Trophoblast cell (in vitro differentiated cells and primary cell): ENCODE measurements around the gene CCDC80.

ENCODE experiments used
- DNase-seq, 2 donors: peaks; one replicate each; pipeline ENCODE4 v3.0.0-alpha.2; 2016
- H2AFZ ChIP-seq: 2 replicates; pipeline ENCODE4 v1.6.1; 2013; ENCODE audit warnings: low read length, moderate library complexity, mild to moderate bottlenecking; ENCODE audit not compliant: insufficient read depth, poor library complexity
- H2AK5ac ChIP-seq: 2 replicates; pipeline ENCODE4 v1.6.1; 2013; ENCODE audit warnings: mild to moderate bottlenecking, low read length
- H2BK120ac ChIP-seq: 2 replicates; pipeline ENCODE4 v1.6.1; 2013; ENCODE audit warnings: low read length, mild to moderate bottlenecking, moderate library complexity; ENCODE audit not compliant: insufficient read depth, poor library complexity
- H2BK12ac ChIP-seq: 2 replicates; pipeline ENCODE4 v1.6.1; 2013; ENCODE audit warnings: mild to moderate bottlenecking, low read length, moderate library complexity
- H2BK5ac ChIP-seq: 2 replicates; pipeline ENCODE4 v1.6.1; 2013; ENCODE audit warnings: low read length, low read depth, moderate library complexity, mild to moderate bottlenecking; ENCODE audit not compliant: poor library complexity
- H3K14ac ChIP-seq: 2 replicates; pipeline ENCODE4 v1.6.1; 2013; ENCODE audit warnings: mild to moderate bottlenecking, low read length
- H3K18ac ChIP-seq: 2 replicates; pipeline ENCODE4 v1.6.1; 2013; ENCODE audit warnings: mild to moderate bottlenecking, low read length
- H3K23ac ChIP-seq: 2 replicates; pipeline ENCODE4 v1.6.1; 2013; ENCODE audit warnings: low read length
- H3K27ac ChIP-seq: 2 replicates; pipeline ENCODE4 v1.5.1; 2013; ENCODE audit warnings: low read depth, mild to moderate bottlenecking, inconsistent platforms, low read length, moderate library complexity
- H3K27me3 ChIP-seq: 2 replicates; pipeline ENCODE4 v1.6.1; 2013; ENCODE audit warnings: inconsistent platforms, mild to moderate bottlenecking, low read length, moderate library complexity; ENCODE audit not compliant: insufficient read depth
- H3K36me3 ChIP-seq, 2 experiments: 1 replicate in 1 of 2; 2 replicates in 1 of 2; pipeline ENCODE4 v1.6.1; 2013; ENCODE audit warnings: low read length in 2 of 2, mild to moderate bottlenecking in 2 of 2, moderate library complexity in 1 of 2; ENCODE audit not compliant: insufficient read depth in 2 of 2, control insufficient read depth in 1 of 2
- H3K4ac ChIP-seq: 2 replicates; pipeline ENCODE4 v1.6.1; 2013; ENCODE audit warnings: low read depth, mild to moderate bottlenecking, low read length, moderate library complexity
- H3K4me1 ChIP-seq, 2 experiments: 1 replicate in 1 of 2; 2 replicates in 1 of 2; pipeline ENCODE4 v1.6.1; 2013; ENCODE audit warnings: low read length in 2 of 2, mild to moderate bottlenecking in 2 of 2, moderate library complexity in 1 of 2; ENCODE audit not compliant: insufficient read depth in 2 of 2, control insufficient read depth in 1 of 2
- H3K4me2 ChIP-seq: 2 replicates; pipeline ENCODE4 v1.6.1; 2013; ENCODE audit warnings: inconsistent platforms, mild to moderate bottlenecking, low read length, moderate library complexity
- H3K4me3 ChIP-seq: 2 replicates; pipeline ENCODE4 v1.5.1; 2013; ENCODE audit warnings: mild to moderate bottlenecking, low read depth, low read length, inconsistent platforms
- H3K79me1 ChIP-seq: one replicate; pipeline ENCODE4 v1.6.1; 2013; ENCODE audit warnings: low read length
- H3K79me2 ChIP-seq: 2 replicates; pipeline ENCODE4 v1.6.1; 2013; ENCODE audit warnings: low read length, mild to moderate bottlenecking; ENCODE audit not compliant: control insufficient read depth, insufficient read depth, poor library complexity
- H3K9ac ChIP-seq: 2 replicates; pipeline ENCODE4 v1.6.1; 2013; ENCODE audit warnings: mild to moderate bottlenecking, low read length
- H3K9me3 ChIP-seq: 2 replicates; pipeline ENCODE4 v1.6.1; 2013; ENCODE audit warnings: low read depth, mild to moderate bottlenecking, control low read depth, inconsistent platforms, low read length; ENCODE audit not compliant: insufficient read depth
- H4K12ac ChIP-seq: 2 replicates; pipeline ENCODE4 v1.6.1; 2013; ENCODE audit warnings: low read depth, mild to moderate bottlenecking, low read length, moderate library complexity
- H4K8ac ChIP-seq: 2 replicates; pipeline ENCODE4 v1.6.1; 2013; ENCODE audit warnings: low read depth, mild to moderate bottlenecking, low read length, moderate library complexity
- H4K91ac ChIP-seq: one replicate; pipeline ENCODE4 v1.6.1; 2013; ENCODE audit warnings: low read depth, mild to moderate bottlenecking, low read length, moderate library complexity
- WGBS: extraction: QIAGEN DNeasy Blood & Tissue Kit; methylation state at CpG from one replicate; pipeline ENCODE4 v1.1.7; 2013; ENCODE audit warnings: missing lambda C conversion rate; ENCODE audit not compliant: insufficient read length, insufficient coverage; ENCODE audit errors: extremely low coverage; 5-methylcytosine and 5-hydroxymethylcytosine counted together

Gene CCDC80

GRCh38 chr3:112688085-112688769 is 47.3 kb upstream of the CCDC80 start:
- H2BK5ac ChIP-seq: peak overlapping the region; percentile 83
- H2AK5ac ChIP-seq: no peak overlapping the region
- H3K23ac ChIP-seq: no peak overlapping the region
- peak overlapping the region; percentile 72 for H3K14ac ChIP-seq
- no peak overlapping the region for H2AFZ ChIP-seq
- peak overlapping the region; percentile 69 for H4K8ac ChIP-seq
- no peak for DNase-seq
- H4K91ac ChIP-seq: peak overlapping the region; percentile 76
- no peak overlapping the region for H3K4ac ChIP-seq
- peak overlapping the region; percentile 73 for H2BK12ac ChIP-seq
- H2BK120ac ChIP-seq: peak overlapping the region; percentile 94
- no peak overlapping the region for H4K12ac ChIP-seq
- H3K36me3 ChIP-seq: no peaks in the 10 kb centered on the region
- H3K9me3 ChIP-seq: no peaks in the 10 kb centered on the region
- no peak overlapping the region for H3K9ac ChIP-seq
- H3K4me3 ChIP-seq: no peak overlapping the region
- no peak overlapping the region for H3K18ac ChIP-seq
- peaks cover 2% of the 10 kb centered on the region for H3K79me2 ChIP-seq
- peaks cover 22 to 26% of the 10 kb centered on the region in 2 experiments for H3K4me1 ChIP-seq
- no peak overlapping the region for H3K4me2 ChIP-seq
- no peaks in the 10 kb centered on the region for H3K27me3 ChIP-seq
- peaks cover 41% of the 10 kb centered on the region for H3K79me1 ChIP-seq
- H3K27ac ChIP-seq: peak overlapping the region; percentile 99
- WGBS: no CpG with 5 or more reads among the region's 2 CpGs

- peak overlapping the region; percentile 27 for H3K14ac ChIP-seq
- H3K79me2 ChIP-seq: peaks cover 2% of the 10 kb centered on the region
- no CpG with 5 or more reads among the region's 1 CpG for WGBS
Measured at GRCh38 chr3:112687616-112688015, 46.7 kb upstream of the CCDC80 start.

DNA sequence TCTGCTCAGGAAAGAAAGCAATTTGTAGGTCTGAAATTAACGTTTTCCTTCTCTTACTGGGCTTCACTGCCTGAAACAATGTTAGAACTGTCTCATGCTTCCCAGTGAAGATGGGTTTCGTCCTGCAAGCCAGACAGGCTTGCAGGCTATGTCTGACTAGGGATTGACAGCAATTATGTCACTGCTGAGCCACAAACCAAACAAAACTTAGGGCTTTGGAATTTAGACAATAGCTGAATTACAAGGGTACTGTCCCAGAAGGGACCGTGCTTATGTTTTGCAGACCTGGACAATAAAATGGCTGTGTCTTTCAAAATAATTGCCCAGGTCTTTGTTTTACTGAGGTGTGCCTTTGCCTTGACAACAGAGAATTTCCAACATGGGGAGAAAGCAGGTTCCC is 46.3 kb upstream of the CCDC80 start:
- Histone ChIP-seq H3K4ac (no peak overlapping the region), H4K8ac (no peak overlapping the region), H2AK5ac (no peak overlapping the region), H3K79me2 (peaks cover 2% of the 10 kb centered on the region), H3K23ac (no peak overlapping the region), H3K9me3 (no peaks in the 10 kb centered on the region), H3K14ac (no peak overlapping the region), H4K12ac (no peak overlapping the region), H3K36me3 (no peaks in the 10 kb centered on the region), H4K91ac (peak overlapping the region; percentile 87), H3K4me1 (peaks cover 14 to 24% of the 10 kb centered on the region in 2 experiments), H2BK12ac (no peak overlapping the region), H3K4me3 (no peak overlapping the region), H2AFZ (no peak overlapping the region), H2BK120ac (no peak overlapping the region), H3K9ac (no peak overlapping the region), H3K27me3 (no peaks in the 10 kb centered on the region), H3K27ac (peak overlapping the region; percentile 99), H2BK5ac (peak overlapping the region; percentile 93), H3K4me2 (peak overlapping the region; percentile 11), H3K79me1 (peaks cover 32% of the 10 kb centered on the region), H3K18ac (no peak overlapping the region)
- DNase-seq: no peak
- no CpG with 5 or more reads among the region's 3 CpGs for WGBS

More at GRCh38 chr3:112687616-112688015, 46.7 kb upstream of the CCDC80 start:
- Histone ChIP-seq H3K27me3 (no peaks in the 10 kb centered on the region), H2BK120ac (peak overlapping the region; percentile 72), H2AK5ac (peak overlapping the region; percentile 83), H3K18ac (no peak overlapping the region), H3K4me1 (peaks cover 17 to 24% of the 10 kb centered on the region in 2 experiments), H2BK5ac (peak overlapping the region; percentile 93), H3K36me3 (no peaks in the 10 kb centered on the region), H3K9ac (no peak overlapping the region), H4K8ac (peak overlapping the region; percentile 55), H3K4me2 (no peak overlapping the region), H2BK12ac (peak overlapping the region; percentile 37), H3K4ac (peak overlapping the region; percentile 65), H3K79me1 (peaks cover 35% of the 10 kb centered on the region), H3K23ac (no peak overlapping the region), H2AFZ (no peak overlapping the region), H3K27ac (peak overlapping the region; percentile 99), H4K91ac (peak overlapping the region; percentile 87), H3K9me3 (no peaks in the 10 kb centered on the region), H4K12ac (no peak overlapping the region), H3K4me3 (no peak overlapping the region)
- no peak for DNase-seq

DNA sequence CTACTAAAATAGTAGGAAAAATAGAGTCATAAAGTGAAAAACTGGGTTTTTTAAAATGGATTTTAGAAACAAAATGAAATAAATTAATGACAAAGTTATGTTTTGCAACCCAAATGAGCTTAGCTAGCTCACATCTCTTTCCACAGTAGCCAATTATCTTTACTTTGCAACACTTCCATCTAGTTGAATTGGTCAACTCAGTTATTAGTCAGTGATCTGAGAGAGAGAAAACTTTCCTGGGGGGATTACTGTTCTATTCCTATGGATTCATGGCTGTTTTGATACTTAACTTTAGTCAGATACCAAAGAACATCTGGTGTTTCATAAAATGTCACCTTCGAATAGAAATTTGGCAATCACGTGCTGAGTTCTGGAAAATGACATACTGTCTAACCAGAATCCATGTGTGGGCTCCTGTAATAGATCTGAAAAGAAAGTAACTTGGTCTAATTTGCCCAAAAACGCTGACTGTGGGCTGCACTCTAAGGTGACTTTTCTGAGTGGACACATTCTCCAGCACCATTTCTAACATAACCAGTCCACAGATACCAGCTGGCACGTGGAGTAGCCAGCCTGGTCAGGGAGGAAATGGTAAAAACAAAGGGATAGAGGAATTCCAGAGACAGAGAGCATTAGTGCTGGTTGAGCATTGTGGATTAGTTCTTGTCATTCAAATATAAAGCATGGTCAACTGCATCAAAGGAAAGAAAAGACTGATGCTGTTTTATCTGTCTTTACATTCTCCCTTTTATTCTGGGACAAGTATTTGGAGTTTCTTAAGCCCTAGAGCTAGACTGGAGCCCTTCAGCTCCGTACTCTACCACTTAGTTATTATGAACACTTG is 45.2 kb upstream of the CCDC80 start:
- H3K14ac ChIP-seq: peak overlapping the region; percentile 59
- no peaks in the 10 kb centered on the region for H3K9me3 ChIP-seq
- peak overlapping the region; percentile 9 for H3K4ac ChIP-seq
- H3K4me3 ChIP-seq: no peak overlapping the region
- no CpG with 5 or more reads among the region's 5 CpGs for WGBS
- no peak for DNase-seq
- H3K4me2 ChIP-seq: no peak overlapping the region
- no peak overlapping the region for H3K9ac ChIP-seq
- H3K23ac ChIP-seq: no peak overlapping the region
- H4K8ac ChIP-seq: peak overlapping the region; percentile 36
- peaks cover 34% of the 10 kb centered on the region for H3K79me1 ChIP-seq
- H2BK12ac ChIP-seq: peak overlapping the region; percentile 37
- peak overlapping the region; percentile 78 for H2BK120ac ChIP-seq
- H3K79me2 ChIP-seq: peaks cover 2% of the 10 kb centered on the region
- H2AK5ac ChIP-seq: no peak overlapping the region
- no peak overlapping the region for H2AFZ ChIP-seq
- no peaks in the 10 kb centered on the region for H3K27me3 ChIP-seq
- H4K12ac ChIP-seq: no peak overlapping the region
- H4K91ac ChIP-seq: peak overlapping the region; percentile 79
- H3K27ac ChIP-seq: peak overlapping the region; percentile 71
- H3K4me1 ChIP-seq: peaks cover 14 to 24% of the 10 kb centered on the region in 2 experiments
- H3K36me3 ChIP-seq: no peaks in the 10 kb centered on the region
- H2BK5ac ChIP-seq: peak overlapping the region; percentile 67
- peak overlapping the region; percentile 46 for H3K18ac ChIP-seq
